HEK293 (cell line): ENCODE data around the gene CELF1.

Source experiments
- CTCF ChIA-PET: fragments of 350-600 bp; formaldehyde crosslinking; extraction: SDS; loops from one replicate; lab custom pipeline; 2021; ENCODE audit warnings: antibody characterized with exemption; lab: Yijun Ruan, JAX
- POLR2A ChIA-PET: fragments of 300-600 bp; formaldehyde crosslinking; extraction: SDS; loops from one replicate; lab custom pipeline; 2020; ENCODE audit warnings: antibody characterized with exemption, inconsistent platforms; lab: Yijun Ruan, JAX
- H3K27ac ChIP-seq: fragments of 200-500 bp; sonication (Bioruptor generic); 2 replicates; pipeline ENCODE4 v1.5.1; 2014; ENCODE audit warnings: low read depth, low read length, control low read depth, inconsistent platforms; ENCODE audit errors: extremely low read depth
- H3K36me3 ChIP-seq, 2 experiments: fragments of 200-500 bp in 1 of 2; sonication (Bioruptor generic) in 1 of 2; 1 replicate in 1 of 2; 2 replicates in 1 of 2; pipeline ENCODE4 v1.5.1; 2014 to 2017; ENCODE audit warnings: inconsistent platforms in 2 of 2, low read length in 2 of 2; ENCODE audit not compliant: control insufficient read depth in 2 of 2, insufficient read depth in 1 of 2
- H3K4me1 ChIP-seq: fragments of 200-500 bp; sonication (Bioruptor generic); 2 replicates; pipeline ENCODE4 v1.5.1; 2014; ENCODE audit warnings: mild to moderate bottlenecking, low read length, inconsistent platforms; ENCODE audit not compliant: control insufficient read depth, insufficient read depth
- H3K4me3 ChIP-seq: 2 replicates; pipeline ENCODE4 v1.5.1; 2011; ENCODE audit warnings: low read depth, mild to moderate bottlenecking, control low read depth, low read length, moderate library complexity
- H3K9me3 ChIP-seq: fragments of 200-500 bp; sonication (Bioruptor generic); 2 replicates; pipeline ENCODE4 v1.5.1; 2014; ENCODE audit warnings: low read depth, low read length, inconsistent platforms; ENCODE audit not compliant: control insufficient read depth, insufficient read depth
- BCL6B ChIP-seq: fragments of 450-650 bp; formaldehyde crosslinking; IDR thresholded peaks from 2 replicates; pipeline ENCODE4 v1.5.1; 2017; ENCODE audit warnings: missing biosample characterization, missing genetic modification characterization
- FEZF1 ChIP-seq: fragments of 450-650 bp; formaldehyde crosslinking; IDR thresholded peaks from 2 replicates; pipeline ENCODE4 v1.5.1; 2016; ENCODE audit warnings: missing biosample characterization, missing genetic modification characterization
- GLIS1 ChIP-seq: fragments of 450-650 bp; formaldehyde crosslinking; IDR thresholded peaks from 2 replicates; pipeline ENCODE4 v1.5.1; 2016; ENCODE audit warnings: missing biosample characterization, missing genetic modification characterization
- GLIS2 ChIP-seq: fragments of 450-650 bp; formaldehyde crosslinking; IDR thresholded peaks from 2 replicates; pipeline ENCODE4 v1.5.1; 2016; ENCODE audit warnings: missing biosample characterization, missing genetic modification characterization
- MYNN ChIP-seq: fragments of 450-650 bp; formaldehyde crosslinking; IDR thresholded peaks from 2 replicates; pipeline ENCODE4 v1.5.1; 2016; ENCODE audit warnings: missing biosample characterization, missing genetic modification characterization, borderline replicate concordance
- RBAK ChIP-seq: fragments of 450-650 bp; formaldehyde crosslinking; IDR thresholded peaks from 2 replicates; pipeline ENCODE4 v1.5.1; 2016; ENCODE audit warnings: missing biosample characterization, missing genetic modification characterization
- REPIN1 ChIP-seq: fragments of 450-650 bp; formaldehyde crosslinking; IDR thresholded peaks from 2 replicates; pipeline ENCODE4 v1.5.1; 2017; ENCODE audit warnings: missing biosample characterization, missing genetic modification characterization, low read depth
- SCRT1 ChIP-seq: fragments of 450-650 bp; formaldehyde crosslinking; IDR thresholded peaks from 2 replicates; pipeline ENCODE4 v1.5.1; 2016; ENCODE audit warnings: missing biosample characterization, missing genetic modification characterization, borderline replicate concordance
- TCF7L2 ChIP-seq: IDR thresholded peaks from 2 replicates; pipeline ENCODE4 v1.6.1; 2011; ENCODE audit warnings: low read depth, mild to moderate bottlenecking, inconsistent platforms, low read length, moderate library complexity, borderline replicate concordance
- TRIM28 ChIP-seq: IDR thresholded peaks from 2 replicates; pipeline ENCODE4 v1.6.1; 2011; ENCODE audit warnings: low read length, control low read depth, borderline replicate concordance
- ZBTB11 ChIP-seq: fragments of 450-650 bp; formaldehyde crosslinking; conservative IDR thresholded peaks from 2 replicates; pipeline ENCODE4 v1.5.1; 2016; ENCODE audit warnings: low read depth, missing biosample characterization, missing genetic modification characterization
- ZFP41 ChIP-seq: fragments of 450-650 bp; formaldehyde crosslinking; IDR thresholded peaks from 2 replicates; pipeline ENCODE4 v1.5.1; 2016; ENCODE audit warnings: missing biosample characterization, missing genetic modification characterization, borderline replicate concordance
- ZNF132 ChIP-seq: fragments of 450-650 bp; formaldehyde crosslinking; IDR thresholded peaks from 2 replicates; pipeline ENCODE4 v1.5.1; 2017; ENCODE audit warnings: missing biosample characterization, missing genetic modification characterization, borderline replicate concordance
- ZNF221 ChIP-seq: fragments of 450-650 bp; formaldehyde crosslinking; IDR thresholded peaks from 2 replicates; pipeline ENCODE4 v1.5.1; 2017; ENCODE audit warnings: missing biosample characterization, missing genetic modification characterization, borderline replicate concordance
- ZNF302 ChIP-seq: fragments of 450-650 bp; formaldehyde crosslinking; IDR thresholded peaks from 2 replicates; pipeline ENCODE4 v1.5.1; 2016; ENCODE audit warnings: missing biosample characterization, missing genetic modification characterization, low read depth
- ZNF404 ChIP-seq: fragments of 450-650 bp; formaldehyde crosslinking; IDR thresholded peaks from 2 replicates; pipeline ENCODE4 v1.5.1; 2017; ENCODE audit warnings: missing biosample characterization, missing genetic modification characterization
- ZNF449 ChIP-seq: fragments of 450-650 bp; formaldehyde crosslinking; IDR thresholded peaks from 2 replicates; pipeline ENCODE4 v1.5.1; 2017; ENCODE audit warnings: missing biosample characterization, mild to moderate bottlenecking, missing genetic modification characterization, moderate library complexity
- ZNF629 ChIP-seq: fragments of 450-650 bp; formaldehyde crosslinking; IDR thresholded peaks from 2 replicates; pipeline ENCODE4 v1.5.1; 2017; ENCODE audit warnings: missing biosample characterization, missing genetic modification characterization
- ZNF701 ChIP-seq: fragments of 450-650 bp; formaldehyde crosslinking; IDR thresholded peaks from 2 replicates; pipeline ENCODE4 v1.5.1; 2016; ENCODE audit warnings: missing biosample characterization, missing genetic modification characterization
- ZNF76 ChIP-seq: fragments of 450-650 bp; formaldehyde crosslinking; IDR thresholded peaks from 2 replicates; pipeline ENCODE4; 2016; ENCODE audit warnings: low read depth, missing biosample characterization, missing genetic modification characterization, borderline replicate concordance
- ZSCAN4 ChIP-seq: fragments of 450-650 bp; formaldehyde crosslinking; IDR thresholded peaks from 2 replicates; pipeline ENCODE4 v1.5.1; 2017; ENCODE audit warnings: missing biosample characterization, missing genetic modification characterization
- ZSCAN5A ChIP-seq: fragments of 450-650 bp; formaldehyde crosslinking; IDR thresholded peaks from 2 replicates; pipeline ENCODE4 v1.5.1; 2016; ENCODE audit warnings: missing biosample characterization, missing genetic modification characterization

CELF1 gene

GRCh38 chr11:47477323-47477722 lies 75.6 kb downstream of the CELF1 start:
- Histone ChIP-seq H3K27ac (no peak overlapping the region), H3K36me3 (peaks cover 22 to 96% of the 10 kb centered on the region in 2 experiments), H3K4me1 (no peaks in the 10 kb centered on the region), H3K9me3 (no peaks in the 10 kb centered on the region), H3K4me3 (no peak overlapping the region)
- ChIA-PET CTCF (no interaction called here), POLR2A (no interaction called here)
- TF ChIP-seq FEZF1 (tag by site-specific recombination) = no peak
- TF ChIP-seq ZNF449 (tag by site-specific recombination) = no peak
- TF ChIP-seq TCF7L2 = no peak
- no peak for TF ChIP-seq ZNF221 (tag by site-specific recombination)
- TF ChIP-seq ZNF76 = no peak

- peaks cover 7% of the 10 kb centered on the region; the same call in 1 of the 2 replicates for H3K4me1 ChIP-seq
- peaks cover 12 to 90% of the 10 kb centered on the region in 2 experiments for H3K36me3 ChIP-seq
- TF ChIP-seq ZFP41 (tag by site-specific recombination) (no peak), ZBTB11 (tag by site-specific recombination) (no peak), ZSCAN4 (tag by site-specific recombination) (no peak), REPIN1 (no peak), TCF7L2 (no peak), BCL6B (tag by site-specific recombination) (no peak), GLIS1 (no peak), ZNF701 (tag by site-specific recombination) (no peak), ZSCAN5A (no peak), ZNF302 (tag by site-specific recombination) (no peak), SCRT1 (tag by site-specific recombination) (no peak), ZNF404 (no peak), TRIM28 (no peak), ZNF132 (tag by site-specific recombination) (no peak), ZNF629 (tag by site-specific recombination) (no peak), GLIS2 (tag by site-specific recombination) (no peak), MYNN (tag by site-specific recombination) (no peak), RBAK (tag by site-specific recombination) (no peak)
- no peaks in the 10 kb centered on the region for H3K9me3 ChIP-seq
- no peak overlapping the region for H3K27ac ChIP-seq
- no peak overlapping the region for H3K4me3 ChIP-seq
- ChIA-PET CTCF (interaction anchor here (0.6 to 1.3 kb wide), 3 partner anchors 14 to 81 kb away, joined by 4 read pairs; no protein-coding TSS in a partner anchor), POLR2A (no interaction called here)
These were observed 82.3 kb downstream of the CELF1 start for GRCh38 chr11:47470671-47471070.
